Endothelial cell of umbilical vein (primary cell): ENCODE data around the gene RELL1. TPM values are rescaled to one million over a fixed set of nuclear protein-coding genes. Genes with fewer than 3 reads are reported as not detected.

Source experiments
- BruUV-seq: library from RNA; stranded (reverse); fragments of 400-500 nt; replicated peaks from 2 replicates; lab custom pipeline; 2021; lab: Mats Ljungman, UMichigan
- CTCF ChIA-PET: fragments of 300-600, 350-600 bp; sonication (Branson Sonifier 250); formaldehyde crosslinking; loops from one replicate; lab custom pipeline; 2021; ENCODE audit warnings: antibody characterized with exemption, inconsistent platforms; lab: Charles Lee
- POLR2A ChIA-PET: fragments of 300-600, 350-600 bp; sonication (Branson Sonifier 250); formaldehyde crosslinking; loops from one replicate; lab custom pipeline; 2021; ENCODE audit warnings: antibody characterized with exemption, inconsistent platforms; lab: Charles Lee
- DNase-seq: peaks from one replicate; pipeline ENCODE4 v3.0.0-alpha.2; 2011; ENCODE audit warnings: low read depth, low spot score
- FAIRE-seq: peaks from 2 replicates; lab custom pipeline; 2011; peaks lifted over from hg19 to GRCh38; lab: Jason Lieb, UNC
- H2AFZ ChIP-seq: 2 replicates; pipeline ENCODE4 v1.6.0; 2012; ENCODE audit warnings: low read depth, low read length, control low read depth, inconsistent platforms
- H3K27ac ChIP-seq: 2 replicates; pipeline ENCODE4 v1.5.1; 2011; ENCODE audit warnings: low read depth, mild to moderate bottlenecking, control low read depth, low read length, moderate library complexity; ENCODE audit not compliant: insufficient read depth
- H3K27me3 ChIP-seq, 2 experiments: 2 replicates each; pipeline versions ENCODE4 v1.6.0 to v1.6.1; 2011; ENCODE audit warnings: low read length in 2 of 2, mixed read lengths in 1 of 2; ENCODE audit not compliant: control insufficient read depth in 2 of 2, insufficient read depth in 2 of 2
- H3K36me3 ChIP-seq, 2 experiments: 2 replicates in 1 of 2; 3 replicates in 1 of 2; pipeline ENCODE4 v1.5.1; 2011; ENCODE audit warnings: low read length in 2 of 2, mild to moderate bottlenecking in 1 of 2, moderate library complexity in 1 of 2; ENCODE audit not compliant: control insufficient read depth in 2 of 2, insufficient read depth in 2 of 2; ENCODE audit errors: extremely low read depth in 1 of 2
- H3K4me1 ChIP-seq: 3 replicates; pipeline ENCODE4 v1.5.1; 2011; ENCODE audit warnings: mild to moderate bottlenecking, low read length; ENCODE audit not compliant: control insufficient read depth, insufficient read depth; ENCODE audit errors: extremely low read depth
- H3K4me2 ChIP-seq: 2 replicates; pipeline ENCODE4 v1.6.1; 2011; ENCODE audit warnings: low read length, control low read depth, mixed read lengths; ENCODE audit not compliant: insufficient read depth
- H3K4me3 ChIP-seq, 3 experiments: fragments of 200-600 bp in 1 of 3; sonication (generic), shearing (Covaris generic) in 1 of 3; replicated peaks in 1 of 3; 2 replicates each; pipeline ENCODE4 v1.5.1; 2011 to 2016; ENCODE audit warnings: control low read depth in 3 of 3, low read length in 3 of 3, mild to moderate bottlenecking in 2 of 3, inconsistent platforms in 1 of 3, low read depth in 1 of 3, moderate library complexity in 1 of 3; ENCODE audit not compliant: insufficient read depth in 1 of 3
- H3K79me2 ChIP-seq: 2 replicates; pipeline ENCODE4 v1.6.0; 2012; ENCODE audit warnings: low read length, inconsistent platforms; ENCODE audit not compliant: control insufficient read depth, insufficient read depth
- H3K9ac ChIP-seq: replicated peaks from 2 replicates; pipeline ENCODE3; 2011; ENCODE audit warnings: low read length, control low read depth; ENCODE audit not compliant: insufficient read depth; ENCODE audit errors: extremely low read depth
- H3K9me1 ChIP-seq: replicated peaks from 3 replicates; pipeline ENCODE4 v1.6.0; 2011; ENCODE audit warnings: mild to moderate bottlenecking, low read length; ENCODE audit not compliant: control insufficient read depth, insufficient read depth; ENCODE audit errors: extremely low read depth
- H3K9me3 ChIP-seq: replicated peaks from 2 replicates; pipeline ENCODE4 v1.5.1; 2012; ENCODE audit warnings: low read length, inconsistent platforms; ENCODE audit not compliant: control insufficient read depth, insufficient read depth
- H4K20me1 ChIP-seq: replicated peaks from 2 replicates; pipeline ENCODE3; 2011; ENCODE audit warnings: mild to moderate bottlenecking, low read length; ENCODE audit not compliant: control insufficient read depth, insufficient read depth; ENCODE audit errors: extremely low read depth
- CTCF ChIP-seq, 2 donors: IDR thresholded peaks; 1 replicate in 1 of 2; 2 replicates in 1 of 2; pipeline ENCODE4 v1.5.1; 2011; ENCODE audit warnings: low read length in 2 of 2, mild to moderate bottlenecking in 2 of 2, moderate library complexity in 2 of 2, control low read depth in 1 of 2, inconsistent platforms in 1 of 2, low read depth in 1 of 2; ENCODE audit not compliant: insufficient read depth in 1 of 2; ENCODE audit errors: extremely low read depth in 1 of 2
- EZH2 ChIP-seq: IDR thresholded peaks from 2 replicates; pipeline ENCODE4 v1.6.1; 2012; ENCODE audit warnings: borderline replicate concordance, low read depth, mild to moderate bottlenecking, moderate library complexity, low read length, inconsistent platforms; ENCODE audit not compliant: severe bottlenecking
- FOS ChIP-seq: IDR thresholded peaks from 2 replicates; pipeline ENCODE4 v1.6.1; 2011; ENCODE audit warnings: mild to moderate bottlenecking, low read length, moderate library complexity, borderline replicate concordance; ENCODE audit not compliant: insufficient read depth
- GATA2 ChIP-seq: IDR thresholded peaks from 2 replicates; pipeline ENCODE4 v1.7.0; 2011; ENCODE audit warnings: low read depth, mild to moderate bottlenecking, moderate library complexity, mixed read lengths, low read length; ENCODE audit not compliant: insufficient read length, insufficient read depth
- JUN ChIP-seq: IDR thresholded peaks from 2 replicates; pipeline ENCODE4 v1.6.1; 2011; ENCODE audit warnings: borderline replicate concordance, low read depth; ENCODE audit not compliant: insufficient read length, insufficient read depth
- MAX ChIP-seq: IDR thresholded peaks from 2 replicates; pipeline ENCODE4 v1.6.1; 2011; ENCODE audit not compliant: insufficient read depth, insufficient read length
- MYC ChIP-seq: IDR thresholded peaks from one replicate; pipeline ENCODE4 v1.6.1; 2011; ENCODE audit warnings: mild to moderate bottlenecking, low read depth, low read length
- POLR2A ChIP-seq: IDR thresholded peaks from 2 replicates; pipeline ENCODE4 v1.6.1; 2012; ENCODE audit warnings: low read depth, mild to moderate bottlenecking, control low read depth, low read length
- POLR2AphosphoS5 ChIP-seq: IDR thresholded peaks from 2 replicates; pipeline ENCODE4 v1.6.1; 2012; ENCODE audit warnings: low read depth, mild to moderate bottlenecking, control low read depth, low read length, moderate library complexity; ENCODE audit not compliant: insufficient read depth
- dilution Hi-C: fragments of 300-500 bp; cut with MboI; formaldehyde crosslinking; loops from one replicate; pipeline ENCODE4 v1.15.0; 2019; ENCODE audit warnings: low sequenced_read_pairs; ENCODE audit not compliant: extremely low pct_ligation_motif_present
- intact Hi-C: fragments of 100-400 bp; cut with micrococcal nuclease; formaldehyde crosslinking; loops from one replicate; pipeline ENCODE4 v1.10.0; 2022
- polyA plus RNA-seq, 4 experiments: library from polyadenylated mRNA; depleted of rRNA in 3 of 4; stranded (reverse) in 3 of 4; unstranded in 1 of 4; fragments of >200 nt; gene quantifications; 2 replicates each; pipeline versions ENCODE4 v1.2.1 to v1.2.3, GENCODE V29; 2011 to 2012; ENCODE audit warnings: missing spikeins in 1 of 4
- total RNA-seq: library from RNA; stranded (reverse); gene quantifications from 2 replicates; pipeline ENCODE4 v1.2.3, GENCODE V29; 2021

Gene RELL1
- total and polyA plus RNA-seq, 2 donors (not counting 3 experiments of a cell fraction or from before 2014, with no cell fraction given): 20.8 to 91.7 TPM

GRCh38 chr4:37620176-37620575 lies 66.0 kb downstream of the RELL1 start:
- ChIA-PET CTCF (interaction anchor here (2.3 kb wide), 1 partner anchor 17 kb away, joined by 6 read pairs; no protein-coding TSS in a partner anchor), POLR2A (no interaction called here)
- Histone ChIP-seq H3K36me3 (peaks cover 2% of the 10 kb centered on the region in 2 experiments), H3K27me3 (no peaks in the 10 kb centered on the region), H3K4me2 (no peak overlapping the region), H2AFZ (no peak overlapping the region), H3K4me3 (no peak overlapping the region), H3K79me2 (peaks cover 6% of the 10 kb centered on the region), H3K9me3 (no peaks in the 10 kb centered on the region), H3K27ac (no peak overlapping the region), H3K9ac (no peak overlapping the region), H3K4me1 (no peaks in the 10 kb centered on the region), H4K20me1 (no peaks in the 10 kb centered on the region), H3K9me1 (no peaks in the 10 kb centered on the region)
- dilution Hi-C loops: no loop called here
- DNase-seq (no peak), FAIRE-seq (no peak)
- BruUV-seq: no TSS peak
- intact Hi-C loops: no loop called here
- no peak for TF ChIP-seq JUN
- no peak for TF ChIP-seq MAX
- no peak for TF ChIP-seq EZH2
- TF ChIP-seq MYC: no peak
- TF ChIP-seq GATA2: no peak
- no peak for TF ChIP-seq FOS
- no peak for TF ChIP-seq CTCF (IDR thresholded peaks at IDR 0.05; ENCODE audit: extremely low read depth in 1 of 2, insufficient read depth in 1 of 2, low read depth in 1 of 2, low read length in 2 of 2)
- TF ChIP-seq POLR2A: no peak
- no peak for TF ChIP-seq POLR2AphosphoS5
